HepG2 (cell line): Measurements from ENCODE around the gene PLAAT3. TPM values are rescaled to one million over a fixed set of nuclear protein-coding genes. Genes with fewer than 3 reads are reported as not detected.

Experiments
- ATAC-seq: fragments of 200-7000 bp; cut with Tn5 transposase; 3 replicates; pipeline ENCODE4 v1.9.1; 2020; ENCODE audit warnings: mild to moderate bottlenecking, moderate library complexity
- BruUV-seq: library from RNA; stranded (reverse); fragments of 400-500 nt; replicated peaks from 2 replicates; lab custom pipeline; 2021; lab: Mats Ljungman, UMichigan
- CTCF ChIA-PET: fragments of 300-600 bp; formaldehyde crosslinking; extraction: SDS; loops from one replicate; lab custom pipeline; 2021; ENCODE audit warnings: low total read pairs, inconsistent platforms, low intra/inter-chr PET ratio; lab: Yijun Ruan, JAX
- POLR2A ChIA-PET: fragments of 350-600 bp; sonication (Branson Sonifier 250); formaldehyde crosslinking; loops from one replicate; lab custom pipeline; 2020; ENCODE audit warnings: antibody characterized with exemption, inconsistent platforms; lab: Yijun Ruan, JAX
- DNase-seq: peaks from one replicate; pipeline ENCODE4 v3.0.0-alpha.2; 2015; ENCODE audit warnings: low spot score
- FAIRE-seq: peaks from 3 replicates; lab custom pipeline; 2011; peaks lifted over from hg19 to GRCh38; lab: Jason Lieb, UNC
- H2AFZ ChIP-seq: one replicate; pipeline ENCODE4 v1.6.1; 2011; ENCODE audit warnings: low read length, inconsistent platforms
- H3K27ac ChIP-seq: fragments of 300-600 bp; 3 replicates; pipeline ENCODE4 v1.8.0; 2011; ENCODE audit warnings: mixed run types, mild to moderate bottlenecking, mixed read lengths, low read length, inconsistent platforms; ENCODE audit not compliant: insufficient read depth; ENCODE audit errors: extremely low read length
- H3K27me3 ChIP-seq, 2 experiments: fragments of 200-600 bp in 1 of 2; 2 replicates in 1 of 2; 3 replicates in 1 of 2; pipeline versions ENCODE4 v1.6.0 to v1.8.0; 2011; ENCODE audit warnings: low read length in 2 of 2, mild to moderate bottlenecking in 2 of 2, moderate library complexity in 2 of 2, inconsistent platforms in 1 of 2; ENCODE audit not compliant: insufficient read depth in 2 of 2, control insufficient read depth in 1 of 2
- H3K36me3 ChIP-seq, 2 experiments: fragments of 200-600 bp in 1 of 2; replicated peaks in 1 of 2; 2 replicates in 1 of 2; 3 replicates in 1 of 2; pipeline versions ENCODE4 v1.5.1 to v1.8.0; 2011; ENCODE audit warnings: low read length in 2 of 2, inconsistent platforms in 1 of 2; ENCODE audit not compliant: insufficient read depth in 2 of 2, control insufficient read depth in 1 of 2
- H3K4me1 ChIP-seq: 2 replicates; pipeline ENCODE4 v1.5.1; 2012; ENCODE audit warnings: low read length, inconsistent platforms; ENCODE audit not compliant: insufficient read depth
- H3K4me2 ChIP-seq: 2 replicates; pipeline ENCODE4 v1.6.0; 2011; ENCODE audit warnings: low read depth, low read length, inconsistent platforms
- H3K4me3 ChIP-seq, 3 experiments: fragments of 200-600 bp in 1 of 3; sonication (generic), shearing (Covaris generic) in 1 of 3; replicated peaks in 1 of 3; 2 replicates each; pipeline ENCODE4 v1.5.1; 2011 to 2016; ENCODE audit warnings: low read length in 3 of 3, inconsistent platforms in 2 of 3, low read depth in 2 of 3, mild to moderate bottlenecking in 2 of 3, control low read depth in 1 of 3, mixed read lengths in 1 of 3; ENCODE audit not compliant: insufficient read depth in 1 of 3
- H3K79me2 ChIP-seq: one replicate; pipeline ENCODE4 v1.6.1; 2011; ENCODE audit warnings: low read length, inconsistent platforms; ENCODE audit not compliant: insufficient read depth
- H3K9ac ChIP-seq: 2 replicates; pipeline ENCODE4 v1.6.0; 2011; ENCODE audit warnings: mild to moderate bottlenecking, low read depth, low read length, inconsistent platforms; ENCODE audit not compliant: insufficient read depth
- H3K9me3 ChIP-seq: 2 replicates; pipeline ENCODE4 v1.5.1; 2012; ENCODE audit warnings: mild to moderate bottlenecking, low read length
- H4K20me1 ChIP-seq: 2 replicates; pipeline ENCODE4 v1.6.0; 2011; ENCODE audit warnings: inconsistent platforms, mild to moderate bottlenecking, low read length, moderate library complexity; ENCODE audit not compliant: insufficient read depth
- ATF6 ChIP-seq: sonication (generic); formaldehyde crosslinking; conservative IDR thresholded peaks from 2 replicates; pipeline ENCODE4 v1.4.0; 2020; ENCODE audit warnings: missing genetic modification reagents
- CENPX ChIP-seq: sonication (generic); formaldehyde crosslinking; IDR thresholded peaks from 2 replicates; pipeline ENCODE4 v1.9.0; 2021; ENCODE audit warnings: mild to moderate bottlenecking, missing genetic modification reagents, moderate library complexity
- CREM ChIP-seq, 2 experiments: sonication (generic) in 1 of 2; formaldehyde crosslinking in 1 of 2; IDR thresholded peaks; 2 replicates each; pipeline versions ENCODE4 v1.4.0 to v1.6.1; 2016 to 2020; ENCODE audit warnings: antibody characterized with exemption in 1 of 2, mild to moderate bottlenecking in 1 of 2, missing genetic modification reagents in 1 of 2
- FOXO1 ChIP-seq: sonication (generic); formaldehyde crosslinking; IDR thresholded peaks from 2 replicates; pipeline ENCODE4 v1.4.0; 2020; ENCODE audit warnings: missing genetic modification reagents
- FOXP1 ChIP-seq, 2 experiments: fragments of 450-650 bp in 1 of 2; IDR thresholded peaks; 2 replicates each; pipeline ENCODE4 v1.6.1; 2017 to 2018; ENCODE audit warnings: antibody characterized with exemption in 1 of 2
- IKZF5 ChIP-seq: IDR thresholded peaks from 2 replicates; pipeline ENCODE4 v1.6.1; 2018; ENCODE audit warnings: missing genetic modification reagents, mild to moderate bottlenecking, missing compliant biosample characterization
- JUND ChIP-seq: sonication (generic); formaldehyde crosslinking; IDR thresholded peaks from 2 replicates; pipeline ENCODE4 v1.8.0; 2022; ENCODE audit warnings: mild to moderate bottlenecking, missing genetic modification reagents
- MIXL1 ChIP-seq: IDR thresholded peaks from 2 replicates; pipeline ENCODE4 v1.6.1; 2016
- SOX6 ChIP-seq, 2 experiments: fragments of 450-650 bp in 1 of 2; sonication (generic) in 1 of 2; formaldehyde crosslinking in 1 of 2; IDR thresholded peaks; 2 replicates each; pipeline versions ENCODE4 v1.4.0 to v1.6.1; 2017 to 2020; ENCODE audit warnings: antibody characterized with exemption in 1 of 2, mild to moderate bottlenecking in 1 of 2, missing genetic modification reagents in 1 of 2
- STAG1 ChIP-seq: sonication (generic); formaldehyde crosslinking; IDR thresholded peaks from 2 replicates; pipeline ENCODE4 v1.4.0; 2020; ENCODE audit warnings: missing genetic modification reagents
- THAP9 ChIP-seq: sonication (generic); formaldehyde crosslinking; IDR thresholded peaks from 2 replicates; pipeline ENCODE4; 2020; ENCODE audit warnings: missing genetic modification reagents, mild to moderate bottlenecking, borderline replicate concordance
- TRIM24 ChIP-seq: sonication (generic); formaldehyde crosslinking; IDR thresholded peaks from 2 replicates; pipeline ENCODE4 v1.8.0; 2022; ENCODE audit warnings: mild to moderate bottlenecking, missing genetic modification reagents
- ZBTB42 ChIP-seq: sonication (generic); formaldehyde crosslinking; IDR thresholded peaks from 2 replicates; pipeline ENCODE4 v1.5.0; 2020; ENCODE audit warnings: mild to moderate bottlenecking, missing genetic modification reagents
- ZKSCAN8 ChIP-seq: IDR thresholded peaks from 2 replicates; pipeline ENCODE4 v1.6.1; 2016; ENCODE audit warnings: borderline replicate concordance, missing genetic modification reagents, missing compliant biosample characterization
- ZMYM4 ChIP-seq: sonication (generic); formaldehyde crosslinking; IDR thresholded peaks from 2 replicates; pipeline ENCODE4 v1.8.1; 2023; ENCODE audit warnings: mild to moderate bottlenecking, missing genetic modification reagents
- ZNF101 ChIP-seq: sonication (generic); formaldehyde crosslinking; IDR thresholded peaks from 2 replicates; pipeline ENCODE4 v1.4.0; 2020; ENCODE audit warnings: mild to moderate bottlenecking, low read depth, missing genetic modification reagents, borderline replicate concordance
- ZNF124 ChIP-seq: sonication (generic); formaldehyde crosslinking; IDR thresholded peaks from 2 replicates; pipeline ENCODE4 v1.4.0; 2020; ENCODE audit warnings: missing genetic modification reagents
- ZNF547 ChIP-seq: sonication (generic); formaldehyde crosslinking; IDR thresholded peaks from 2 replicates; pipeline ENCODE4 v1.5.1; 2020; ENCODE audit warnings: mild to moderate bottlenecking, missing genetic modification reagents
- WGBS: methylation state at CpG from one replicate; pipeline ENCODE4 v1.1.6; 2017; ENCODE audit warnings: low lambda C conversion rate; 5-methylcytosine and 5-hydroxymethylcytosine counted together
- in situ Hi-C: cut with HindIII; loops from 2 replicates; pipeline ENCODE4 v1.10.0; 2017; ENCODE audit warnings: low pct_unique_long_range_greater_than_20kb; ENCODE audit not compliant: extremely low pct_ligation_motif_present
- intact Hi-C: fragments of 100-400 bp; cut with micrococcal nuclease; formaldehyde crosslinking; loops from one replicate; pipeline ENCODE4 v1.10.0; 2022; ENCODE audit not compliant: unreplicated experiment
- polyA plus RNA-seq, 8 experiments: library from polyadenylated mRNA; depleted of rRNA in 3 of 8; stranded (reverse) in 7 of 8; unstranded in 1 of 8; fragments of >200 nt; fragmentation: Illumina TruSeq in 4 of 8; extraction: Trizol in 4 of 8; gene quantifications; 2 replicates each; pipeline versions ENCODE4 v1.2.1 to v1.2.3, GENCODE V29; 2011 to 2016; ENCODE audit warnings: low read depth in 4 of 8, missing spikeins in 1 of 8, mixed read lengths in 1 of 8; ENCODE audit not compliant: insufficient read depth in 1 of 8
- total RNA-seq, 5 experiments: library from RNA; depleted of rRNA; stranded (reverse); fragments of >200 nt; fragmentation: Illumina TruSeq; extraction: Trizol; gene quantifications; 2 replicates each; pipeline ENCODE4 v1.2.3, GENCODE V29; 2016; ENCODE audit warnings: low read depth in 1 of 5
- TF ChIP-seq, protein P1 (sequence below): IDR thresholded peaks from 2 replicates; pipeline ENCODE4 v1.6.1; 2016; ENCODE audit warnings: missing genetic modification reagents, missing compliant biosample characterization

Gene PLAAT3
- total and polyA plus RNA-seq, 2 of the 13 experiments (the other 11 are each of a cell fraction or from before 2014, with no cell fraction given) = 9.3 to 16.4 TPM

DNA sequence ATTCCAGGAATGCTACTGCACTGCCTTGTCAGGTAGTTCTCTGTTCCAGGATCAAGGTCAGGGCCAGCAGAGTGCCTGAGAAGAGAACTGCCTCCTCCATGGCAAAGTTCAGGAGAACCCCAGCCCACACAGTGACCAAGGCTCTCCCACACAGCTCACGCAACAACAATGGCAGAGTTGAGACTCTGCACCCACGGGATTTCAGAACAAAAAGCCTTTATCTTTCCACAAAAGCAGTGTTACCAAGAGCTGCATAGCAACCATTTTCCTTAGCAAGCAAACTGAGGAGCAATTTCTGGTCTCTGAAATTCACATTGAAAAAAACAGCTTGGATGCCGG lies 11.1 kb downstream of the PLAAT3 start:
- peak; percentile 93 for FAIRE-seq
- intact Hi-C loops (no loop called here), in situ Hi-C loops (no loop called here)
- ChIA-PET POLR2A (interaction anchor here (1.0 to 2.3 kb wide), 2 partner anchors 28 to 112 kb away, joined by 4 to 8 read pairs; no protein-coding TSS in a partner anchor), CTCF (no interaction called here)
- no peaks in the 10 kb centered on the region for H4K20me1 ChIP-seq
- BruUV-seq = no TSS peak
- no peak overlapping the region for H2AFZ ChIP-seq
- H3K4me3 ChIP-seq = no peak overlapping the region; a peak in 1 of 6 replicates
- H3K79me2 ChIP-seq = no peaks in the 10 kb centered on the region
- peak; percentile 96 for ATAC-seq
- peak overlapping the region; percentile 39; the same call in 1 of the 2 replicates for H3K9ac ChIP-seq
- peak; percentile 86 for DNase-seq
- no peaks in the 10 kb centered on the region for H3K27me3 ChIP-seq
- H3K4me2 ChIP-seq = peak overlapping the region; percentile 62
- no peaks in the 10 kb centered on the region for H3K36me3 ChIP-seq
- 4% methylated on average over 3 of the region's 3 CpGs for WGBS
- no peaks in the 10 kb centered on the region for H3K9me3 ChIP-seq
- H3K27ac ChIP-seq = peak overlapping the region; percentile 73
- peaks cover 24% of the 10 kb centered on the region for H3K4me1 ChIP-seq
- TF ChIP-seq FOXO1 (0 out of 2 replicates have a peak, but pooled peaks have one; percentile 65), MIXL1 (CRISPR knock-in tag) (peak; percentile 41; the same call in 1 of the 2 replicates), FOXP1 (IDR thresholded peaks at IDR 0.05) (no peak), FOXP1 (CRISPR knock-in tag; IDR thresholded peaks at IDR 0.05) (peak; percentile 56; the same call in 1 of the 2 replicates), CENPX (CRISPR knock-in tag) (no peak), IKZF5 (CRISPR knock-in tag) (peak; percentile 45; the same call in 1 of the 2 replicates), ZKSCAN8 (CRISPR knock-in tag) (0 out of 2 replicates have a peak, but pooled peaks have one; percentile 68), TRIM24 (CRISPR knock-in tag) (no peak), CREM (IDR thresholded peaks at IDR 0.05) (peak; percentile 53; the same call in 1 of the 2 replicates), CREM (CRISPR knock-in tag; IDR thresholded peaks at IDR 0.05) (no peak), ATF6 (no peak), ZBTB42 (CRISPR knock-in tag) (no peak), SOX6 (IDR thresholded peaks at IDR 0.05) (no peak), SOX6 (CRISPR knock-in tag; IDR thresholded peaks at IDR 0.05) (peak; percentile 97), JUND (CRISPR knock-in tag) (no peak), ZMYM4 (CRISPR knock-in tag) (no peak), THAP9 (CRISPR knock-in tag) (no peak), ZNF101 (CRISPR knock-in tag) (no peak), ZNF124 (CRISPR knock-in tag) (0 out of 2 replicates have a peak, but pooled peaks have one; percentile 39), STAG1 (CRISPR knock-in tag) (no peak), ZNF547 (no peak)
- TF ChIP-seq, protein P1, sequence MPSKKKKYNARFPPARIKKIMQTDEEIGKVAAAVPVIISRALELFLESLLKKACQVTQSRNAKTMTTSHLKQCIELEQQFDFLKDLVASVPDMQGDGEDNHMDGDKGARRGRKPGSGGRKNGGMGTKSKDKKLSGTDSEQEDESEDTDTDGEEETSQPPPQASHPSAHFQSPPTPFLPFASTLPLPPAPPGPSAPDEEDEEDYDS (CRISPR knock-in tag) = peak; percentile 51; the same call in 1 of the 2 replicates
